K562 (cell line): Measurements from ENCODE around the gene TIFAB. TPM values are rescaled to one million over a fixed set of nuclear protein-coding genes. Genes with fewer than 3 reads are reported as not detected.

Source experiments
- ATAC-seq: fragments of 200-7000 bp; cut with Tn5 transposase; 3 replicates; pipeline ENCODE4 v1.9.1; 2020; ENCODE audit warnings: moderate library complexity
- BruUV-seq: library from RNA; stranded (reverse); fragments of 400-500 nt; replicated peaks from 2 replicates; lab custom pipeline; 2021; lab: Mats Ljungman, UMichigan
- CTCF ChIA-PET: fragments of 300-600 bp; formaldehyde crosslinking; extraction: SDS; loops from one replicate; lab custom pipeline; 2021; ENCODE audit warnings: low intra/inter-chr PET ratio; lab: Yijun Ruan, JAX
- POLR2A ChIA-PET: fragments of 300-600, 350-650 bp; sonication (Branson Sonifier 250); formaldehyde crosslinking; extraction: SDS; loops from one replicate; lab custom pipeline; 2021; ENCODE audit warnings: antibody characterized with exemption, inconsistent platforms; lab: Yijun Ruan, JAX
- DNase-seq, 4 experiments: peaks; one replicate each; pipeline versions ENCODE4 v3.0.0 to v3.0.0-alpha.2; 2011 to 2018; ENCODE audit warnings: low spot score in 3 of 4, mixed read lengths in 3 of 4; ENCODE audit errors: extremely low read depth in 1 of 4
- FAIRE-seq: peaks from 2 replicates; lab custom pipeline; 2011; peaks lifted over from hg19 to GRCh38; lab: Jason Lieb, UNC
- H2AFZ ChIP-seq: 2 replicates; pipeline ENCODE4 v1.6.0; 2011; ENCODE audit warnings: low read depth, low read length, control low read depth, inconsistent platforms
- H3K27ac ChIP-seq: fragments of 200-600 bp; 3 replicates; pipeline ENCODE4 v1.8.0; 2011; ENCODE audit warnings: low read depth, mild to moderate bottlenecking, control low read depth, inconsistent platforms, low read length, moderate library complexity, mixed read lengths; ENCODE audit errors: extremely low read depth
- H3K27me3 ChIP-seq, 2 experiments: fragments of 300-600 bp in 1 of 2; 2 replicates in 1 of 2; 3 replicates in 1 of 2; pipeline versions ENCODE4 v1.6.0 to v1.8.0; 2011; ENCODE audit warnings: inconsistent platforms in 2 of 2, low read length in 2 of 2, mild to moderate bottlenecking in 1 of 2, mixed read lengths in 1 of 2, moderate library complexity in 1 of 2; ENCODE audit not compliant: control insufficient read depth in 2 of 2, insufficient read depth in 2 of 2
- H3K36me3 ChIP-seq: fragments of 300-600 bp; 3 replicates; pipeline ENCODE4 v1.8.0; 2011; ENCODE audit warnings: mild to moderate bottlenecking, low read length, inconsistent platforms; ENCODE audit not compliant: control insufficient read depth, insufficient read depth
- H3K4me1 ChIP-seq, 2 experiments: fragments of 200-600 bp in 1 of 2; replicated peaks in 1 of 2; 2 replicates in 1 of 2; 3 replicates in 1 of 2; pipeline versions ENCODE4 v1.5.1 to v1.8.0; 2011; ENCODE audit warnings: inconsistent platforms in 2 of 2, low read length in 2 of 2, mild to moderate bottlenecking in 1 of 2, mixed read lengths in 1 of 2, moderate library complexity in 1 of 2; ENCODE audit not compliant: control insufficient read depth in 2 of 2, insufficient read depth in 2 of 2
- H3K4me2 ChIP-seq: 2 replicates; pipeline ENCODE4 v1.6.1; 2011; ENCODE audit warnings: low read length, control low read depth, inconsistent platforms, mixed read lengths; ENCODE audit not compliant: insufficient read depth
- H3K4me3 ChIP-seq: fragments of 200-600 bp; sonication (generic), shearing (Covaris generic); 2 replicates; pipeline ENCODE4 v1.5.1; 2016; ENCODE audit warnings: control low read depth, inconsistent platforms
- H3K79me2 ChIP-seq: fragments of 200-600 bp; 3 replicates; pipeline ENCODE4 v1.8.0; 2011; ENCODE audit warnings: low read length, inconsistent platforms; ENCODE audit not compliant: control insufficient read depth, insufficient read depth
- H3K9ac ChIP-seq, 2 experiments: 2 replicates each; pipeline versions ENCODE4 v1.6.0 to v1.6.1; 2011; ENCODE audit warnings: low read depth in 2 of 2, low read length in 2 of 2, control low read depth in 1 of 2, inconsistent platforms in 1 of 2, mild to moderate bottlenecking in 1 of 2, mixed read lengths in 1 of 2; ENCODE audit not compliant: insufficient read depth in 1 of 2
- H3K9me1 ChIP-seq: one replicate; pipeline ENCODE4 v1.6.0; 2011; ENCODE audit warnings: inconsistent platforms, mild to moderate bottlenecking, low read length, moderate library complexity; ENCODE audit not compliant: control insufficient read depth, insufficient read depth
- H3K9me3 ChIP-seq: replicated peaks from 2 replicates; pipeline ENCODE4 v1.5.1; 2011; ENCODE audit warnings: low read depth, low read length, inconsistent platforms; ENCODE audit not compliant: control insufficient read depth, insufficient read depth
- H4K20me1 ChIP-seq: replicated peaks from 2 replicates; pipeline ENCODE4 v1.6.1; 2011; ENCODE audit warnings: low read length, inconsistent platforms, mixed read lengths; ENCODE audit not compliant: control insufficient read depth, insufficient read depth
- CTCFL ChIP-seq: IDR thresholded peaks from 2 replicates; pipeline ENCODE4 v1.6.1; 2011; ENCODE audit warnings: borderline replicate concordance, low read depth, mild to moderate bottlenecking, moderate library complexity, low read length; ENCODE audit not compliant: insufficient read depth, poor library complexity, severe bottlenecking
- HEY1 ChIP-seq: fragments of 250-450 bp; sonication (Bioruptor Pico); IDR thresholded peaks from 2 replicates; pipeline ENCODE4 v1.5.0; 2020; ENCODE audit warnings: mild to moderate bottlenecking, moderate library complexity, borderline replicate concordance
- MTA2 ChIP-seq: fragments of 450-650 bp; IDR thresholded peaks from 2 replicates; pipeline ENCODE4 v1.6.1; 2016; ENCODE audit warnings: low read depth
- SLC30A9 ChIP-seq: fragments of 250-450 bp; sonication (Bioruptor Pico); IDR thresholded peaks from 2 replicates; pipeline ENCODE4 v1.8.0; 2022; ENCODE audit warnings: mild to moderate bottlenecking, moderate library complexity
- TBP ChIP-seq: optimal IDR thresholded peaks from 2 replicates; pipeline ENCODE3; 2011; ENCODE audit warnings: low read depth, low read length, improper control_type of control experiment
- ZKSCAN1 ChIP-seq: fragments of 150-350 bp; IDR thresholded peaks from 2 replicates; pipeline ENCODE4 v1.6.1; 2016; ENCODE audit warnings: low read depth, low read length
- ZNF696 ChIP-seq: fragments of 250-450 bp; sonication (Bioruptor Pico); conservative IDR thresholded peaks from 2 replicates; pipeline ENCODE4 v1.4.0; 2020; ENCODE audit warnings: mild to moderate bottlenecking, moderate library complexity
- WGBS: fragments of 100-300 bp; shearing (Covaris generic); methylation state at CpG from one replicate; pipeline ENCODE4 v1.1.6; 2016; ENCODE audit warnings: low coverage, mixed read lengths; ENCODE audit not compliant: insufficient coverage; ENCODE audit errors: missing lambda C conversion rate; 5-methylcytosine and 5-hydroxymethylcytosine counted together
- in situ Hi-C: fragments of 300-500 bp; cut with MboI; formaldehyde crosslinking; loops from 4 replicates; pipeline ENCODE4 v1.15.0; 2018; ENCODE audit warnings: inconsistent platforms, mixed read lengths
- intact Hi-C: fragments of 100-400 bp; cut with micrococcal nuclease; formaldehyde crosslinking; loops from 2 replicates; pipeline ENCODE4 v1.14.2; 2022
- polyA plus RNA-seq, 8 experiments: library from polyadenylated mRNA; depleted of rRNA in 4 of 8; stranded (reverse) in 5 of 8; unstranded in 3 of 8; fragments of >200 nt; fragmentation: Nextera tagmentation in 2 of 8; fragmentation: Illumina TruSeq in 1 of 8; extraction: Ambion mirVana in 2 of 8; extraction: Trizol in 1 of 8; gene quantifications; 2 replicates each; pipeline versions ENCODE4 v1.2.1 to v1.2.3, GENCODE V29; 2011 to 2014; ENCODE audit warnings: inconsistent platforms in 1 of 8, missing spikeins in 1 of 8
- total RNA-seq, 7 experiments: library from RNA; depleted of rRNA in 6 of 7; stranded (reverse); fragments of >200 nt in 6 of 7; fragmentation: Illumina TruSeq in 2 of 7; extraction: Trizol in 2 of 7; gene quantifications; 2 replicates each; pipeline versions ENCODE4 v1.2.1 to v1.2.3, GENCODE V29; 2011 to 2021; ENCODE audit warnings: low replicate concordance in 1 of 7

TIFAB gene
- total and polyA plus RNA-seq, 9 of the 15 experiments (the other 6 are each of a cell fraction or from before 2014, with no cell fraction given), result not detected

- no peak overlapping the region for H3K4me3 ChIP-seq
- ATAC-seq (no peak), FAIRE-seq (no peak), DNase-seq (no peak)
- no TSS peak for BruUV-seq
- TF ChIP-seq TBP (no peak), MTA2 (no peak), HEY1 (no peak), ZNF696 (CRISPR knock-in tag) (no peak), ZKSCAN1 (no peak), SLC30A9 (no peak), CTCFL (no peak)
- no peak overlapping the region for H3K4me2 ChIP-seq
- POLR2A ChIA-PET, result interaction anchor here (0.6 to 2.0 kb wide), 5 partner anchors 9 to 537 kb away, joined by 3 to 9 read pairs (median 3); no protein-coding TSS in a partner anchor
- H2AFZ ChIP-seq, result peak overlapping the region; percentile 92
- H3K27me3 ChIP-seq, result no peaks in the 10 kb centered on the region
- no peak overlapping the region for H3K9ac ChIP-seq
- 66% methylated on average over 10 of the region's 11 CpGs for WGBS
- peaks cover 29 to 31% of the 10 kb centered on the region in 2 experiments for H3K4me1 ChIP-seq
- H3K9me1 ChIP-seq, result no peaks in the 10 kb centered on the region
- no peaks in the 10 kb centered on the region for H3K9me3 ChIP-seq
- H3K27ac ChIP-seq, result no peak overlapping the region
- in situ Hi-C loops (no loop called here), intact Hi-C loops (no loop called here)
- CTCF ChIA-PET, result no interaction called here
- H4K20me1 ChIP-seq, result no peaks in the 10 kb centered on the region
- no peaks in the 10 kb centered on the region for H3K36me3 ChIP-seq
- no peaks in the 10 kb centered on the region for H3K79me2 ChIP-seq
Observed at GRCh38 chr5:135439231-135440205, 12.6 kb downstream of the TIFAB start.
